HG02759 (cell line): ENCODE results near the gene KCNH1.

Experiments
- ATAC-seq: cut with Tn5 transposase; IDR thresholded peaks from one replicate; pipeline ENCODE4 v1.9.1; 2021; ENCODE audit warnings: mild to moderate bottlenecking, moderate library complexity; ENCODE audit not compliant: unreplicated experiment

Gene KCNH1, protein sequence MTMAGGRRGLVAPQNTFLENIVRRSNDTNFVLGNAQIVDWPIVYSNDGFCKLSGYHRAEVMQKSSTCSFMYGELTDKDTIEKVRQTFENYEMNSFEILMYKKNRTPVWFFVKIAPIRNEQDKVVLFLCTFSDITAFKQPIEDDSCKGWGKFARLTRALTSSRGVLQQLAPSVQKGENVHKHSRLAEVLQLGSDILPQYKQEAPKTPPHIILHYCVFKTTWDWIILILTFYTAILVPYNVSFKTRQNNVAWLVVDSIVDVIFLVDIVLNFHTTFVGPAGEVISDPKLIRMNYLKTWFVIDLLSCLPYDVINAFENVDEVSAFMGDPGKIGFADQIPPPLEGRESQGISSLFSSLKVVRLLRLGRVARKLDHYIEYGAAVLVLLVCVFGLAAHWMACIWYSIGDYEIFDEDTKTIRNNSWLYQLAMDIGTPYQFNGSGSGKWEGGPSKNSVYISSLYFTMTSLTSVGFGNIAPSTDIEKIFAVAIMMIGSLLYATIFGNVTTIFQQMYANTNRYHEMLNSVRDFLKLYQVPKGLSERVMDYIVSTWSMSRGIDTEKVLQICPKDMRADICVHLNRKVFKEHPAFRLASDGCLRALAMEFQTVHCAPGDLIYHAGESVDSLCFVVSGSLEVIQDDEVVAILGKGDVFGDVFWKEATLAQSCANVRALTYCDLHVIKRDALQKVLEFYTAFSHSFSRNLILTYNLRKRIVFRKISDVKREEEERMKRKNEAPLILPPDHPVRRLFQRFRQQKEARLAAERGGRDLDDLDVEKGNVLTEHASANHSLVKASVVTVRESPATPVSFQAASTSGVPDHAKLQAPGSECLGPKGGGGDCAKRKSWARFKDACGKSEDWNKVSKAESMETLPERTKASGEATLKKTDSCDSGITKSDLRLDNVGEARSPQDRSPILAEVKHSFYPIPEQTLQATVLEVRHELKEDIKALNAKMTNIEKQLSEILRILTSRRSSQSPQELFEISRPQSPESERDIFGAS

GRCh38 chr1:211133836-211134669 lies at the start of gene KCNH1:
TSS of gene KCNH1 (minus strand) at chr1:211134148. CDS start at chr1:211133945, 203 bp downstream.
- peak; percentile 96 for ATAC-seq

DNA sequence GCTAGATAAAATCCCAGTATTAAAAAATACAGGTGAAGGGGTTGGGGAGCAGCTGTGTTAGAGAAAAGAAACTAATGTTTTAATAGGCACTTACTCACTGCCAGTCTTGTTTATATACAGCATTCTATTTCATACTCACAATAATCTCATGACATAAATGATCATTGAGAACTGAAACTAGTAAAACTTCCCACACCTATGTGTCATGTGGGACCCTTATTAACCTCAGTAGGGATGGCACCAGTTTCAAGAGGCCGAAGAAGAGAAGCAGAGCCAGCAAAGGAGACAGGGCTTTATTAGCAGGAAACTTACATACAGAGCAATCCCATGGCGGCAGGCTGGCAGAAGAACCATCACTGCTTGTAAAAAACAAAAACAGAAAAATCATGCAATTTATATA lies 48.8 kb upstream of the KCNH1 start:
- no peak for ATAC-seq

DNA sequence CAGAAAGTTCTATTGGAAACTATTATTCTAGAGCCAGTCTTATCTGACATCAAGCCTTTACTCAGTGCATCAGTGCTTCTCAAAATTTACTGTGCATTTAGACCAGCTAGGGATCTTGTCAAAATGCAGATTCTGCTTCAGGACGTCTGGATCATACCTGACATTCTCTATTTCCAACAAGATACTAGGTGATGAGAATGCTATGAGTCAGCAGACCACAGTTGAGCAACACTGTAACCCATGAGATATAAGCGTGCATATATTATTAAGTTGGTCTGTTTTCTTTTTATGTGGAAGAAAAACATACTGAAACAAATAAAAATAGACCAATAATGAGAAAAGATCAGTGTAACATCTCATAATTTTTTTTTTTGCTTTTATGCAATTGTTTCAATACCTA lies 40.4 kb upstream of the KCNH1 start:
- ATAC-seq: no peak

- ATAC-seq: no peak
These were observed 38.7 kb upstream of the KCNH1 start for GRCh38 chr1:211172657-211173056.

- no peak for ATAC-seq
These were observed 35.4 kb upstream of the KCNH1 start for GRCh38 chr1:211169353-211169752.

DNA sequence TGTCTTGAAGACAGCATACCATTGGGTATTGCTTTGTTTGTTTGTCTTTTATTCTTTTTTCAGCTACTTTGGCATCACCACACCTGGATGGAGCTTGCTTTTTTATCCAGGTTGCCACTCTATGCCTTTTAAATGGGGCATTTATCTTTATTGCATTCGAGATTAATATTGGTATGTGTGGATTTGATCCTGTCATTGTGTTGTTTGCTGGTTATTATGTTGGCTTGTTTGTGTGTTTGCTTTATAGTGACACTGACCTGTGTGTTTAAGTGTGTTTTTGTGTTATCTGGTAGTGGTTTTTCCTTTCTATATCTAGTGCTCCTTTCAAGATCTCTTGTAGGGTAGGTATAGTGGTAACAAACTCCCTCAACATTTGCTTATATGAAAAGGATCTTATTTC lies 24.9 kb upstream of the KCNH1 start:
- no peak for ATAC-seq

GRCh38 chr1:211155040-211155439 lies 21.1 kb upstream of the KCNH1 start:
- ATAC-seq: no peak

GRCh38 chr1:211153932-211154331 lies 20.0 kb upstream of the KCNH1 start:
- ATAC-seq: no peak

- no peak for ATAC-seq
These were observed 14.4 kb upstream of the KCNH1 start for GRCh38 chr1:211148366-211148765.

GRCh38 chr1:211145944-211146343 lies 12.0 kb upstream of the KCNH1 start:
- ATAC-seq: no peak

GRCh38 chr1:211135342-211135950 lies 1.5 kb upstream of the KCNH1 start:
- no peak for ATAC-seq

- peak; percentile 10 for ATAC-seq
These were observed 534 bp downstream of the KCNH1 start for GRCh38 chr1:211133393-211133835.

DNA sequence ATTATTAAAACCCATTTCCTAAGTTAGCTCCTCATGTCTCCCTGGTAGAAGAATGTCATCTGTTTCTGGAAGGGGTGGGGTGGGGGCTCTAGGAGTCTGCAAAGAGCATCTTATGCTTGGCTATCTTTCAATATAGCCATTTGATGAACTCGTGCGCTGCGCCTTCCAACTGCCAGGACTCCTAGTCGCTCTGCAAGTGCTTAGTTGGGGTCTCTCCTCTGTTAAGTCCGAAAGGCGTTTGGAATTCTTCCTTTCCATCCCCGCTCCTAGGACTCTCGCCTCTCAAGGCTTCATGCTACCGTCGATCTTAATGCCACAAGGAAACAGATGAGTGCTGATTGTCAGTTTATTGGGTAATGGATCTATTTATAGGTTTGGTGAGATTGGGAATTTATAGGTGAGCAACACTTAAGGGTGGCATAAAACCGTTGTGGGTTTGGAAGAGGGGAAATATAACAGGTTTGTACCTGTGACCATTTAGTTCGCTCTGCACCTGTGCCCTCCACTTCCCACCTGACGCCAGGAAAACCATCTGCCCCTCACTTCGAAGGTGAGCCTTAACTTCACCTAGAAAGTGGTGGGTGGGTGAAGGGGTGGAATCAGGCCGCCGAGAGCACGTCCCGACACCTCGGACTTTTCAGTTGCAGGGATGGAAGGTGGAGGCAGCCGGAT lies 1.1 kb downstream of the KCNH1 start:
- ATAC-seq: no peak

DNA sequence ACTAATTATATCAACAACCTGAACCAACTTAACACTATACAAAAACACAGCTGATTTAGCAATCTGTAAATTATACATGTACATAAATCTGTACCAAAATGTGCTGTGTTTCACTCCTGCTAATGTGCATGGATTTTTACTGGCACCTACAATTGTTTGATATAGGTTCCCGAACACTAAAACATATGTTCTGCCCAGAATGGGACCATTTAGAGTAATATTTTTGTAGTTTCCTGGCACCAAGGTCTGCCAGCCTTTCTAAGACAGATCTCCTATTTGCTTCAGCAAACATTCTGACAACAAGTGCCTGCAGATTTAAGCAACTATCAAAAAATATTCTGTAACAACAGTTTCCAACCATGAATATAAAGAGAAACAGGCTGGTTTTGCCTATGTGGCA lies 4.2 kb downstream of the KCNH1 start:
- ATAC-seq: no peak

GRCh38 chr1:211127166-211127565 lies 6.8 kb downstream of the KCNH1 start:
- no peak for ATAC-seq

DNA sequence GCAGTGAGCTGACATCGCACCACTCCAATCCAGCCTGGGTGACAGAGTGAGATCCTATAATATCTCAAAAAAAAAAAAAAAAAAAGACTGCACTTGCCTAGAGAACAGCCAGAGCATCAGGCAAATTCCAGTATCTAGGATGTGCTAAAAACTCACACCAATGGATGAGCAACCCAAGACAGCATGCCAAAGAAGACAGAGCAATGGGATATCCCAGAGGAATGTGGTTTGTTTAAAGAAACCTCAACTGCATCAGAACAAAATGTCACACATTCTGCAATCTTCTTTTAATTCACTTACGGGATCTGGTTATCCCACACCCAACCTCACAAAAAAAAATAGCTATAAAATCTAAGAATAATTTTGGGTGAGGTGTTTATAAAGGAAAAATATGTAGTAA lies 7.3 kb downstream of the KCNH1 start:
- ATAC-seq: no peak

GRCh38 chr1:211118407-211119102 lies 15.4 kb downstream of the KCNH1 start:
- no peak for ATAC-seq

DNA sequence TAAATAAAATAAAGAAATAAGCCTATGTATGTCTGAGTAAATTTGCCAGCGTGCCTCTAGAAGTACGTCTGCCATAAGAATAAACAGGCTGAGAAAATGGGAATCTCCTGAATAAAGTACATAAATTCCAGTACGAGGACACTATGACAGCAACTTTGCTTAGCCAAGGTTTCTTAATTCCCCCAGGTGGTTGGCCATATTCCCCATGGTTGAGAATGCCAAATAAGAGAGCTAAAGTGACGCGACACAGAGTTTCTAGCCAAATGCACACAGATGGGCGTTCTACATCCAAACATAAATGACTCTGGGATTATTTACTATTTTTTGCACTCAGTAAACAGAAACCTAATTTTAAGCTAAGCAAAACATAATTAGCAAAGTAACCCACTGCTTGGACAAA lies 19.5 kb downstream of the KCNH1 start:
- no peak for ATAC-seq

DNA sequence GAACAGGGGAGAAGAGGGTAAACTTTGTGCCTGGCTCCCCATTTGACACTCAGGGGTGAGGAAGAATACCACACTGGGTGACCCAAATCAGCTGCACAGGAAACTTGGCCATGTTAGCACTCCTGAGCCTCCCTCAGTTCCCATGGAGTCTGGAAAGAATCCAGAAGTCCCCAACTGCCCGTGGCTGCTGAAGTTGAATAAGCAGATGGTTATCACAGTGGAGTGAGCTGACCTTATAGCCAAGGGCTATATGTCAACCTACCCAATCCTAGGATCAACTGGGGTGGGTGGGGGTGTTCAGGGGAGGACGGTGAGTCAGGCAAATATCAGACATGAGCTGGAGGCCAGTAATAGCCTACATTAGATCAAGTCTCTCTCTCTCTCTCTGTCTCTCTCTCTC lies 20.4 kb downstream of the KCNH1 start:
- no peak for ATAC-seq
